Large intestine (tissue), 3 donors: ENCODE data around the gene RAF1. TPM values are rescaled to one million over a fixed set of nuclear protein-coding genes. Genes with fewer than 3 reads are reported as not detected.

ENCODE experiments used
- DNase-seq, 2 donors: peaks; one replicate each; pipeline versions ENCODE4 v3.0.0 to v3.0.0-alpha.2; 2013
- H3K27ac ChIP-seq: one replicate; pipeline ENCODE4 v1.5.1; 2013; ENCODE audit warnings: low read length
- H3K27me3 ChIP-seq: 2 replicates; pipeline ENCODE4 v1.6.1; 2013; ENCODE audit warnings: low read length; ENCODE audit not compliant: control insufficient read depth, insufficient read depth
- H3K36me3 ChIP-seq: 2 replicates; pipeline ENCODE4 v1.6.1; 2013; ENCODE audit warnings: low read length; ENCODE audit not compliant: control insufficient read depth, insufficient read depth
- H3K4me1 ChIP-seq: one replicate; pipeline ENCODE4 v1.6.1; 2013; ENCODE audit warnings: low read length; ENCODE audit not compliant: control insufficient read depth, insufficient read depth
- H3K4me3 ChIP-seq: one replicate; pipeline ENCODE4 v1.5.1; 2013; ENCODE audit warnings: low read length
- H3K9me3 ChIP-seq: one replicate; pipeline ENCODE4 v1.6.1; 2013; ENCODE audit warnings: mild to moderate bottlenecking, low read depth, low read length, moderate library complexity; ENCODE audit not compliant: control insufficient read depth
- WGBS: methylation state at CpG from one replicate; pipeline ENCODE4 v1.1.5; 2013; ENCODE audit warnings: low lambda C conversion rate; ENCODE audit not compliant: insufficient coverage; 5-methylcytosine and 5-hydroxymethylcytosine counted together
- polyA plus RNA-seq: library from polyadenylated mRNA; unstranded; fragments of 120-200 nt; gene quantifications from one replicate; pipeline ENCODE4 v1.2.1, GENCODE V29; 2013

Gene RAF1
- polyA plus RNA-seq, 1 donor = 88.4 TPM

GRCh38 chr3:12585970-12586369, 77.9 kb downstream of the RAF1 start:
- H3K27ac ChIP-seq = no peak overlapping the region
- H3K9me3 ChIP-seq = no peaks in the 10 kb centered on the region
- H3K36me3 ChIP-seq = peaks cover 94% of the 10 kb centered on the region
- H3K4me3 ChIP-seq = no peak overlapping the region
- no peaks in the 10 kb centered on the region for H3K4me1 ChIP-seq
- no peaks in the 10 kb centered on the region for H3K27me3 ChIP-seq
- no peak for DNase-seq
- WGBS = 100% methylated on average over 1 of the region's 5 CpGs

GRCh38 chr3:12585181-12585580, 78.7 kb downstream of the RAF1 start:
- no peak for DNase-seq
- no CpG with 5 or more reads among the region's 3 CpGs for WGBS
- Histone ChIP-seq H3K9me3 (no peaks in the 10 kb centered on the region), H3K36me3 (peaks cover 90% of the 10 kb centered on the region), H3K27ac (no peak overlapping the region), H3K27me3 (no peaks in the 10 kb centered on the region), H3K4me1 (no peaks in the 10 kb centered on the region), H3K4me3 (no peak overlapping the region)

GRCh38 chr3:12584083-12584482, 79.8 kb downstream of the RAF1 start:
- no peak for DNase-seq
- Histone ChIP-seq H3K27ac (no peak overlapping the region), H3K27me3 (no peaks in the 10 kb centered on the region), H3K4me3 (no peak overlapping the region), H3K9me3 (no peaks in the 10 kb centered on the region), H3K4me1 (no peaks in the 10 kb centered on the region), H3K36me3 (peaks cover 93% of the 10 kb centered on the region)
- WGBS = no CpG with 5 or more reads among the region's 2 CpGs

GRCh38 chr3:12583280-12583679, 80.6 kb downstream of the RAF1 start:
- no peak for DNase-seq
- Histone ChIP-seq H3K27me3 (no peaks in the 10 kb centered on the region), H3K36me3 (peaks cover 91% of the 10 kb centered on the region), H3K4me1 (no peaks in the 10 kb centered on the region), H3K4me3 (no peak overlapping the region), H3K27ac (no peak overlapping the region), H3K9me3 (no peaks in the 10 kb centered on the region)

GRCh38 chr3:12582730-12583129, 81.2 kb downstream of the RAF1 start:
- H3K27me3 ChIP-seq = no peaks in the 10 kb centered on the region
- H3K9me3 ChIP-seq = no peaks in the 10 kb centered on the region
- WGBS = no CpG with 5 or more reads among the region's 4 CpGs
- H3K4me1 ChIP-seq = no peaks in the 10 kb centered on the region
- H3K4me3 ChIP-seq = no peak overlapping the region
- H3K27ac ChIP-seq = no peak overlapping the region
- DNase-seq = no peak
- peaks cover 90% of the 10 kb centered on the region for H3K36me3 ChIP-seq

- Histone ChIP-seq H3K27ac (no peak overlapping the region), H3K4me3 (no peak overlapping the region), H3K36me3 (peaks cover 85% of the 10 kb centered on the region), H3K9me3 (no peaks in the 10 kb centered on the region), H3K4me1 (no peaks in the 10 kb centered on the region), H3K27me3 (no peaks in the 10 kb centered on the region)
- WGBS = 80% methylated on average over 1 of the region's 3 CpGs
- DNase-seq = no peak
Measured at GRCh38 chr3:12579905-12580304, 84.0 kb downstream of the RAF1 start.

- H3K9me3 ChIP-seq = no peaks in the 10 kb centered on the region
- no peaks in the 10 kb centered on the region for H3K4me1 ChIP-seq
- no peak overlapping the region for H3K4me3 ChIP-seq
- no CpG with 5 or more reads among the region's 3 CpGs for WGBS
- H3K27me3 ChIP-seq = no peaks in the 10 kb centered on the region
- no peak overlapping the region for H3K27ac ChIP-seq
- DNase-seq = no peak
- peaks cover 85% of the 10 kb centered on the region for H3K36me3 ChIP-seq
Measured at GRCh38 chr3:12579456-12579855, 84.5 kb downstream of the RAF1 start.

GRCh38 chr3:12578742-12579141, 85.2 kb downstream of the RAF1 start:
- H3K27me3 ChIP-seq = no peaks in the 10 kb centered on the region
- no peaks in the 10 kb centered on the region for H3K4me1 ChIP-seq
- H3K9me3 ChIP-seq = no peaks in the 10 kb centered on the region
- H3K4me3 ChIP-seq = no peak overlapping the region
- no peak overlapping the region for H3K27ac ChIP-seq
- H3K36me3 ChIP-seq = peaks cover 85% of the 10 kb centered on the region
- no peak for DNase-seq
- WGBS = no CpG with 5 or more reads among the region's 2 CpGs

- no peak for DNase-seq
- Histone ChIP-seq H3K4me1 (no peaks in the 10 kb centered on the region), H3K27me3 (no peaks in the 10 kb centered on the region), H3K27ac (no peak overlapping the region), H3K9me3 (no peaks in the 10 kb centered on the region), H3K4me3 (no peak overlapping the region), H3K36me3 (peaks cover 84% of the 10 kb centered on the region)
- WGBS = 67% methylated on average over 2 of the region's 5 CpGs
Measured at GRCh38 chr3:12577379-12577778, 86.5 kb downstream of the RAF1 start.

GRCh38 chr3:12574661-12575060, 89.3 kb downstream of the RAF1 start:
- Histone ChIP-seq H3K4me3 (no peak overlapping the region), H3K27me3 (no peaks in the 10 kb centered on the region)
- WGBS = no CpG with 5 or more reads among the region's 7 CpGs

GRCh38 chr3:12574131-12574530, 89.8 kb downstream of the RAF1 start:
- H3K36me3 ChIP-seq = peaks cover 83% of the 10 kb centered on the region
- H3K9me3 ChIP-seq = no peaks in the 10 kb centered on the region
- H3K27me3 ChIP-seq = no peaks in the 10 kb centered on the region
- WGBS = no CpG with 5 or more reads among the region's 6 CpGs
- no peak for DNase-seq
- H3K4me3 ChIP-seq = no peak overlapping the region
- no peaks in the 10 kb centered on the region for H3K4me1 ChIP-seq
- H3K27ac ChIP-seq = no peak overlapping the region

More at GRCh38 chr3:12574661-12575060, 89.3 kb downstream of the RAF1 start:
- no peaks in the 10 kb centered on the region for H3K9me3 ChIP-seq
- no peak for DNase-seq
- no peak overlapping the region for H3K27ac ChIP-seq
- H3K36me3 ChIP-seq = peaks cover 85% of the 10 kb centered on the region
- no peaks in the 10 kb centered on the region for H3K4me1 ChIP-seq
